VCaP (cell line): ENCODE data around the gene TMPRSS3.

Source experiments
- H3K27ac ChIP-seq: fragments of 450-650 bp; 2 replicates; pipeline ENCODE4 v1.5.1; 2017
- CTCF ChIP-seq: fragments of 450-650 bp; conservative IDR thresholded peaks from 2 replicates; pipeline ENCODE4 v1.5.1; 2017; ENCODE audit warnings: mild to moderate bottlenecking, moderate library complexity

The TMPRSS3 gene

GRCh38 chr21:42406201-42406621, 10.4 kb upstream of the TMPRSS3 start:
- no peak overlapping the region for H3K27ac ChIP-seq

GRCh38 chr21:42405064-42406013, 9.5 kb upstream of the TMPRSS3 start:
- H3K27ac ChIP-seq = no peak overlapping the region
- no peak for TF ChIP-seq CTCF

More at GRCh38 chr21:42406201-42406621, 10.4 kb upstream of the TMPRSS3 start:
- TF ChIP-seq CTCF = no peak

GRCh38 chr21:42404539-42404938, 8.7 kb upstream of the TMPRSS3 start:
- no peak overlapping the region for H3K27ac ChIP-seq
- TF ChIP-seq CTCF = no peak

GRCh38 chr21:42403611-42404231, 7.9 kb upstream of the TMPRSS3 start, which contains the start of gene UBASH3A:
UBASH3A (plus strand) TSS chr21:42403902; CDS start chr21:42403946, 44 bp downstream.
- no peak within 1 kb of the TSS for H3K27ac ChIP-seq
- TF ChIP-seq CTCF = no peak

GRCh38 chr21:42401820-42402251, 6.0 kb upstream of the TMPRSS3 start:
- TF ChIP-seq CTCF = no peak
- H3K27ac ChIP-seq = no peak overlapping the region

GRCh38 chr21:42401154-42401553, 5.3 kb upstream of the TMPRSS3 start:
- no peak for TF ChIP-seq CTCF
- no peak overlapping the region for H3K27ac ChIP-seq

- no peak overlapping the region for H3K27ac ChIP-seq
- no peak for TF ChIP-seq CTCF
These were observed 4.7 kb upstream of the TMPRSS3 start for GRCh38 chr21:42400525-42400924.
